ENCODE measurements around the gene CBFA2T3.

Gene CBFA2T3

DNA sequence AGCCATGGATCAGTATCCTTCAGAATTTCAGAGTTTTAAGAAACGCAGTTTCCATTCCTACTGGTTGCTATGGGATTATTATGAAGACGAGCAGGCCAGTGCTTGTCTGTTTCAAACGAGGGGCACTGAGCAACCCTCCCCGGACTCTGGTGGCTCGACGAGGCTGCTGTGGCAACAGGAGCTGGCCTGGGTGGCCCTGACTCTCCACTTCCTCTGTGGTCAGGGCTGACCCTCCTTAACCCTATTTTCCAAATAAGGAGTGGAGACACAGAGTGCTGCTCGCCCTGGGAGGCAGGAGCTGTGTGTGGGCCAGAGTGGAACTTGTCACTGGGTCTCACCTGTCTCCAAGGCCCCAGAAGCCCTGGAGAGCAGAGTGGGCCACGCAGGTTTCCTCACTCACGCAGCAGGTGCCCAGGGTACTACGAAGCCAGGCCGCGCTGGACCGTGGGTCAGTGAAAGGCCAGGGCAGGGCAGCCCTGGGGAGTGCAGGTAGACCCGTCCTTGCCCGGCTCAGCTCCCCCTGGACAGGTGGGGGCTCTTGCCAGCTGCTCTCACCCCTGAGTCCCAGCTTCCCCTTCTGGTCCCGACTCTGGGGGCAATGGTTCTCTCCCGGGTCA lies 123.6 kb downstream of the CBFA2T3 start:
- no peak for DNase-seq

DNA sequence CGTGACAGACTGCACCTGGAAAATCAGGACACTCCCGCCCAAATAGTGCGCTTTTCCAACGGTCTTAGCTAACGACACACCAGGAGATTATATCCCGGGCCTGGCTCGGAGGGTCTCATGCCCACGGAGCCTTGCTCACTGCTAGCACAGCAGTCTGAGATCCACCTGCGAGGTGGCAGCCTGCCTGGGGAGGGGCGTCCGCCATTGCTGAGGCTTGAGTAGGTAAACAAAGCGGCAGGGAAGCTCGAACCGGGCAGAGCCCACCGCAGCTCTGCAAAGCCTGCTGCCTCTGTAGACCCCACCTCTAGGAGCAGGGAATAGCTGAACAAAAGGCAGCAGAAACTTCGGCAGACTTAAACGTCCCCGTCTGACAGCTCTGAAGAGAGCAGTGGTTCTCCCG lies 125.4 kb downstream of the CBFA2T3 start:
- DNase-seq: no peak

DNA sequence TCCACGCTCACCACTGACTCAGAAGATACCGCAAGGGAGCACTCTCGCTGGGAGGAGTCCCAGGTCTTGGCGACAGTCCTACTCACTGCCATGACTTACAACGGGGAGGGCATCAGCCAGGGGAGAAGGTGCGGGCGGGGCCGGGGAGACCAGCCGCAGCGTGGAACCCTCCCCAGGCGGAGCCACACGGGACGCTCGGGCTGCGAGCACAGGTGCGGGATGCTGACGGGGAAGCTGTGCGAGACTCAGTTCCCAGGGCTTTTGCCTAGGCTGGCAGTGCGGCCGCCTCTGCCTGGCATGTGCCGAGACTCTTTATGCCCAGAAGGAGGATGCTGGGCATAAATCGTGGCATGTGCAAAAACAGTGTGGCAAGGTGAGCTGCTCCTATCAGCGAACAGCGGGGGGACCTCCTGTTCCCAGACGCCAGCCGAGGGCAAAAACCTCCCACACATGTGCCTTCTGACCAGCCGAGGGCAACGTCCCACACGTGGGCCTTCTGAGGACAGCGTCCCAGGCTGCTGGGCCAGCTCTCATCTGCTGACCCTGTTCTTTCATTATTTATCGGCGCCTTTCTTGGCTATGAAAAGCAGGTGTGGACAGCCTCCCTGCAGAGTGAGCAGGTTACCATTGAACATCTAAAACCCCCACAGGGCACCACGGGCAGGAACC lies 126.3 kb downstream of the CBFA2T3 start:
- DNase-seq: no peak

DNA sequence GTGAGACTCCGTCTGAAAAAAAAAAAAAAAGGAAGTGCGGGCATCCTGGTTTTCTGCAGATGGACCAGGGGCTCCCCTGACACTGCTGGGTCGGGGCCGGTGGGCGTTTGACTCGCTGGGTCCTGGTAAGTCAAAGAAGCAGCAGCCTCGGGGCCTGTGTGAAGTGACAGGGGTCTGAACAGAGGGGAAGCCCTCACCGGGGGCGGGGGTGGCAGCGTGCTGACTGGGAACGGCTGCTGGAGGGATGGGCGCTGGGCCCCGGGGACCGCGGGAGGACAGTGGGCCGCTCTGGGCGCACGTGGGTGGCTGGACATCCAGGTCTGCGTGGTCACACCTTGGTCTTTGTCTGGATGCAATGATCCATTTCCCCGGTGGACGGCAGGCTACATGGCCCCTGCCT lies 128.4 kb downstream of the CBFA2T3 start:
- DNase-seq: no peak

DNA sequence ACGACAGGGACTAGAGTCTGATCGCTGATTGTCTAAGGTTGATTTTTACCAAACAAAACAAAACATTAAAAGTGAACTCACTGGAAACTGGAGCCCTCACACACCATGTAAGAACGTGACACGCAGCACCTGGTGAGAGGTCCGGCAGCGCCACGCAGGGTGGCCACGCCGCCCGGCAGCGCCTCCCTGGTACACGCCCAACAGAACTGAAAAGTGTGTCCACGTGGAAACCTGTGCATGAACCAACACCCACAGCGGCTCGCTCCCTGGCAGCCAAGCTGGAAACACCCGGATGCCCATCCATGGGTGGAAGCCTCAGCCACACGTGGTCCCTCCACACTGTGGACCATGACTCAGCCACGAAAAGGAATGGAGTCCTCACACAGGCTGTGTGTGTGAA lies 129.4 kb downstream of the CBFA2T3 start:
- no peak for DNase-seq

DNA sequence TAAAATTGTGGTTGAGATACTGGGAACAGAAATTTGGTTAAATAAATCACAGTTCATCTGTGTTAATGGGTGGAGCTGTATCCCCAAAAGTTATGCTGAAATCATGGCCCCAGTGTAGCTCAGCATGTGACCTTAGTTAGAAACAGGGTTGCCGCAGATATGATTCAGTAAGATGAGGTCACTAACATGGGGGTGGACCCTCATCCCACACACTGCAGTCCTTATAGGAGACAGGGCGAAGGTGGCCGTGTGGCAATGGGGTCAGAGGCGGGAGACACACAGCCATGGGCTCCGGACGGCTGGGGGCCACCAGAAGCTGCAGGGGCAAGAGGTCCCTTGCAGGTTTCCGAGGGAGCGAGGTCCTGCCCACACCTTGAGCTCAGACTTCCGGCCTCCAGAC lies 130.9 kb downstream of the CBFA2T3 start:
- no peak for DNase-seq

DNA sequence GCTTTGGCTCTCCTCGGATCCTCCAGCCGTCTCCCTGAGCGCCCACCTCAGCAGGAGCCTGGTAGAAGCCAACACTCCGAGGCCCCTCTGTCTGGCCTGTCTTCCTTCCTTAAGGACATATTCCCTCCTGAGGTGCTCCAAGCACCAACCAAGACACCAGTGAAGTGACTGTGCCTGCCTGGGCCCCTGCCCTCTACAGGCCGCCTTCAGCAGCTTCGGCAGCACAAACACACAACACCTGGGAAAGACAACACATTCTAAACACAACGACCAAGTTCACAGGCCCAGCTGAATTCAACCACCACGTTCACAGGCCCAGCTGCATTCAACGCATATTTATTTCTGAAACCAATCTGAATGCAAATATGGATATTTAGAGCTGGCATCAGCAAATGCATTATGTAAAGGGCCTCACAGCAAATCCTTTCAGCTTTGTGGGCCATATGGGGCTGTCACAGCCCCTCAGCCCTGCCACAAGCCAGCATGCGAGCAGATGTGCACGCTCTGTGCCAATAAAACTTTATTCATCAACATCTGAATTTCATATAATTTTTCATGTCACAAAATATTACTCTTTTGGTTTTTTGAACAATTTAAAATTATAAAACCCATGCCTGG lies 132.5 kb downstream of the CBFA2T3 start:
- no peak for DNase-seq

DNA sequence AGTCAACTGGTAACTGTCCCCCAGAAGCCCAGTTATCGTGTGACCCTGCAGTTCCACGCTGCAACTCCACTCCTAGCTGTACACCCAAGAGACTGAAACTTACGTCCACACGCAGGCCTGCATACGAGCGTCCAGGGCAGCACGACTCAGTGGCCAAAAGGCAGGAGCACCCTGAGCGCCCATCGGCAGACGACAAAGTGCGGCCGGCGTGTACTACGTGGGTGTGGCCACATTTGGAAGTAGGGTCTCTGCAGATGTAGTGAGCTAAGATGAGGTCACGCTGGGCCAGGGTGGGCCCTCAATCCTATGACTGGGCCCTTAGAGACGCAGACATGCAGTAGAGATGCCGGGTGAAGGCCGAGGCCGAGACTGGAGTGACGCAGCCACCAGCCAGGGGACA lies 133.8 kb downstream of the CBFA2T3 start:
- no peak for DNase-seq

DNA sequence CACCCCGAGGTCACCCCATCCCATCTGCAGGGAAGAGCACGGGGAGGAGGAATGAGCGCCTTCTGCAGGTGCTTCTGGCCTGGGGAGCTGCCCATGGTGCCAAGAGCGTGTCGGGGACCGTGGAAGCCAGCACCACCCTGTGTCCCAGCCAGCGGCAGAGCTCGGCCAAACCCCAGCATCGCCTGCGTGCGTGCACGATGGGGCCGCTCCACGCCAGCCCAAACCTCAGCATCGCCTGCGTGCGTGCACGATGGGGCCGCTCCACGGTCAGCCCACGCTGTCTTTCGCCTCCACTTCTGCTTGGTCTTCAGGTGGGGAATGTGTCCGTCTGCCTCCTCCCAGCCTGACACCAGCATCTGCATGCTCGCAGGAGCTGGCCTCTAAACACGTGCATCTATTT lies 134.2 kb downstream of the CBFA2T3 start:
- DNase-seq: no peak

DNA sequence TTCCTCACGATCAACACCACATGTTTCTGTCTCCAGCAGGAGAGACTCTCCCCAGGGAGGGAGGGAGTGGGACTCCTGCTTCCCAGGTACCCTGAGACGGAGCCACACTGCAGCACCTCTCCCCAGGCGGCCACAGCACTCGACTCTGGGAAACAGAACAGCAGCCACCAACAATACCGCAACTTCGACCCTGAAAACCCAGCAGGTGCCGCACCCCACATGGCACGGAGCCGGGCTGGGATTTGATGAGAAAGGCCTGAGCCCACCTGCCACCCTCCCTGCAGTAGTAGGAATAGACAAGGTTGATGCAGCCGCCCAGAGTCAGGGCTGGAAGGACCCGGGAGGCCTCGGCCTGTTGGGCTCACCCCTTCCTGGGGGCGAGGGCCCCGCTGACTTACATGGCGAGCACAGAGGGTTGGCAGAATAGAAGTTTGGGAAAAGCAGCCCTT lies 134.7 kb downstream of the CBFA2T3 start:
- no peak for DNase-seq

DNA sequence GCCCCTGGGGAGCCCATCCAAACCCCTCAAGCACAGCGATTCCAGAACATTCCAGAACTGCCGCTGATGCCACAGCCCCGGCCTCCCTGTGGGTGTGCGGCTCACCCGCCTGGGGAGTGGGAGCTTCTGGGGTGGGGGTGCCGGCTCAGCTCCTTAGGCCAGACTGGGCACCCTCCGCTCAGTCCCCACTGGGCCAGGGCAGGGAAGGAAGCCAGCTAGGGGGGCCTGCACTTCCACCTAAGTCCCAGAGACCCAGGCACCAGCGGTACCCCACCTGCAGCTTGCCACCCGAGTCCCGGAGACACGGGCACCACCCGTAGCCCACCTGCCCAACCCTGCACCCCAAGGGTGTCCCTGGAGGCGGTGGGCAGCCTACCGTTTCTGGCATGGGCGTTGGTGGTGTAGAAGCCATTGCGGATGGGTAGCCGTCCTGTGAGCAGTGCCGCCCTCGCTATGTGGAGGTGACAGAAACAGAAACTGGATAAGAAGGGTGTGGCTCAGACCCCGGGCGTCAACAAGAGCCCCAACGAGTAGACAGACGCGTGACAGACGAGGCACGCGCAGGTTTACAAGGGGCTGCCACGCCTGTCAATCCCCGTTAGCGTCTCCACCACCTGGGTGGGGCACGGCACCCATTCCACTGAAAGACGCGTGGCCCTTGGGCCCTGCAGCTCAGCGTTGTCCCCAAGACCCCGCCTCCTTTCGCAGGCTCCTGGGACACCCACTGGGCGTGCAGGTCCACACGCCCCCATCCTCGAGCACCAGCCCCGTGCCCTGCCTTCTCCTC lies 135.3 kb downstream of the CBFA2T3 start:
- DNase-seq: no peak

DNA sequence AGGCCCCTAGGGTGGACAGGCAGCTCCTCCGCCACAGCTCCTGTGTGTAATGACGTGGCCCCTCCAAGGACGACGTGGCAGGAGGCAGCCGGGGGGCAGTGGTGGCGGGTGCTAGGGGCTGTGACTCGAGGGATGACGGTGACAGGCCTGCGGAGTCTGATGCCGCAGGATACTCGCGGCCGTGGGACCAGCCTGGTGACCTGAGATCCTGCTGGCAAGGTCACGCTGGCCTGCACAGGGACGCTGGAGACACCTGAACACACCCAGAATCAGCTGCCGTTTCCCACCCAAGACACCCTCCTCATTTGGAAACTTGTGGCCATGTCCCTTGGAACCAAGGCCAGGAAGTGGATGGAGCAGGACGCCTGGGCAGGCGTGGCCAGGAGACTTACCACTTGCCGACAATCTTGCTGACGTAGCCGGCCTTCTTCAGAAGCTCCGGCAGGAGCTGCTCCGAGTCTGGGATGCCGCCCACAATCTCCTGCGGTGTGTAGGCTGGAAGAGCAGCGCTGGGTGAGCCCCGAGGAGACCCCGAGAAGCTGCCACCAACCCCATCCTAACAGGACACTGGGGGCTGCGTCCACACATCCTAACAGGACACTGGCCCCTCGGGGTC lies 136.3 kb downstream of the CBFA2T3 start:
- no peak for DNase-seq

DNA sequence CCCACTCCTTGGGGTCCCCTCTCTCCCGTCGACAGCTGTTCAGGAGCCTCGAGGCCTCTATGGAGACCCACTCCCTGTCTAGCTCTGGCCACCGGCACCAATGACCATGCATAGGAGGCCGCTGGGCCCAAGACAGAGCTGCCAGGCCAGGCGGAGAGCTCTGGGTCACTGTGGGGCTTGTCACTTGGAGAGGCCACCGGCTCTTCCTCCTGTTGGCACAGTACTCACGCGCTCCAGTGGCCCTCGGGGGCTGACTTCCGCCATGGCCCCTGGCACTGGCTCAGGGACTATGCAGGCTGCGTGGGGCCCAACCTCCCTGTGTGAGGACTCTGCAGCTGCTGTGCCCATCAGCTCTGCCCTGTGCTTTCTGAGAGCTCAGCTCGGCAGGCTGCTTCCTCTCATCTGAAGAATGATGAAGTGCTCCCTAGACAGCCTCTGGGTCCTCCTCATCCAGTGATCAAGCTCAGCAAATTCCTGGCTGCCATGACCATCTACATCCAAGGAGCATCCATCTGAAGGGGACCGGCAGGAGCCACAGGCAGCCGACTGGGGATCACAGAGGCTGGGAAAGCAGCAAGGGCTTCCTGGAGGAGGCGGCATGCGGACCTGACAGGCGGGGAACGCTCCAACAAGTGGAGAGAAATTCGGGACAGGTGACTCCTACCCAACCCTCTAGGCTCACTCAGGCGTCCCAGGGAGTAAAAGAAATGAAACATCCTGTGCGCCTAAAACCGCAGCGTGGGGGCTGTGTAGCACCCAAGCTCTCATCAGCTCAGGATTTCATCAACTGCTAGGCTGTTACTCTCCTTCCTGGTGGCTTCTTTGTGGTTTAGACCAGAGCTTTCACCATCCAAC lies 137.0 kb downstream of the CBFA2T3 start:
- no peak for DNase-seq

DNA sequence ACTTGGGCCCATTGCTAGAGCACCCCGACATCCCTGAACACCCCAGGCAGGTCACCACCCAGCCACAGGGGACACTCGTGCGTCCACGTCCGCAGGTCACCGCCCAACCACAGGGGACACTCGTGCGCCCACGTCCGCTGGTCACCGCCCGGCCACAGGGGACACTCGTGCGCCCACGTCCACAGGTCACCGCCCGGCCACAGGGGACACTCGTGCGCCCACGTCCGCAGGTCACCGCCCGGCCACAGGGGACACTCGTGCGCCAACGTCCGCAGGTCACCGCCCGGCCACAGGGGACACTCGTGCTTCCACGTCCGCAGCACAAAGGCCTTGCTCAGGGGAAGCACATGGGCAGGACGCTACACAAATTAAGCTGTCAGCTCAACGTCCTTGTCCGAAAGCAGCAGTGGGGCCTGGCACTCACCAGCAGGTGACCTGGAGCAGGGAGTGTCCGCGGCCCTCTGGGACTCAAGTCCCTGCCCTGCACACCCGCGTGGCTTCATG lies 137.9 kb downstream of the CBFA2T3 start:
- DNase-seq: no peak

DNA sequence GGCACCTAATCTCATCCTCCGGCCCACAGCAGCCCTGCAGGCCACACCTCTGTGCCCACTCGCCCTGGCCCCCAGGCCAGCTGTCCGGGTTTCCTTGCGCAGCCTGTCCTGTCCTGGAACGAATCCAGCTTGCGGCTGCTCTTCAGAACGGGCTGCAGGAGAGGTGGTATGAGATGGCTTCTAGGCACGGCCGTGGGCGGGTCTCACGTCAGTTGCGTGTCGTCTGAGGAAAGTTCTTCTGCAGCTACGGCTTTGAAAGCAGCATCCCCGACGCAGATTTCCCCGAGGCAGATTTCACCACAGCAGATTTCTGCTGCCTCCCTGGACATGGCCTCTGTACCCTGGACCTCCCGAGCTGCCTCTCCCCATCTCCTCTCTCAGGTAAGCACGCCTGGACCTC lies 138.4 kb downstream of the CBFA2T3 start:
- DNase-seq: no peak

DNA sequence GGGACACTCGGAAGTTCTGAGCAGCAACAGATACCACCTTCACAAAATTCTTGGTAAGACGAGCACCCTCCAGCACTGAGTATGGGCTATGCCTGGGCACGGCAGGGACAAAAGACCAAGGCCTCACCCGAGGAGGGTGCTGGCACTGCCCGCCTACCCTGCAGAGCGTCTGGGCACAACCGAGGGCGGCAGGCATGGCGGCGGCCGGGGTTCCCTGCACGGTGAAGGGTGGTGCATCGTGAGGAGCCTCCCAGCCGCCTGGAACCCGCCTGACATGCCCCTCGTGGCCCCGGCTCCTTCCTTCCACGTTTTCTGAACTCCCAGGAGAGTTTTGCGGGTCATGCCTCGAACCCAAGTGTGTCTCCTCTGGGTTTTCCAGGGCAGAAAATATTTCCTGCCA lies 139.2 kb downstream of the CBFA2T3 start:
- DNase-seq: no peak

DNA sequence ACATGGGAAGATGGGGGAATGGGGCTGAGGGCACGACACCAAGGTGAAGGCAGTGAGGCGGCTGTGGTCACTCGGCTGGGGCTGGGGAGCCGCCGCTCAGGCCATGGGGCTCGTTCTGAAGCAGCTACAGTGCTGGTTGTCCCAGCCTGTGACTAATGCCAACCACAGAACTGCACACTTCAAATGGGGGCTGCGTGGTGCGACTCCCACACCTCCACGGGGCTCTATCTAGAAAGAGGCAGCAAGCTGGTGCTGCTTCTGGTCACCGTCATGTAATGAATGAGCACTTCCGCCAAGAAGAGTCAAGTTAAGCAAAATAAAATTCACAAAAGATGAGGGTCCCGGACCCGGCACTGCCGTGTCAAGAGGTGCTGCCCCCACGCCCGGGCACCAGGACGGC lies 140.2 kb downstream of the CBFA2T3 start:
- DNase-seq: no peak

DNA sequence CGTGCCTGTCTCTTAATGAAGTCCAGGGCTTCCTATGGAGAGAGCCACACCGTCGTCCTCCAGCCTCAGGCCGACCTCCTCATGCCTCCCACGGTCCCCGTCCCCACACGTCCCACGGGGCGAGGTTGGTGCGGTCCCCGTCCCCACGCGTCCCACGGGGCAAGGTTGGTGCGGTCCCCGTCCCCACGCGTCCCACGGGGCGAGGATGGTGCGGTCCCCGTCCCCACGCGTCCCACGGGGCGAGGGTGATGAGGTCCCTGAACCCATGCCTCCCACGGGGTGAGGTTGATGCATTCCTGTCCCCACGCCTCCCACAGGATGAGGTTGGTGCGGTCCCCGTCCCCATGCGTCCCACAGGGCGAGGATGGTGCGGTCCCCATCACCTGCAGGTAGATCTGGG lies 141.2 kb downstream of the CBFA2T3 start:
- no peak for DNase-seq

DNA sequence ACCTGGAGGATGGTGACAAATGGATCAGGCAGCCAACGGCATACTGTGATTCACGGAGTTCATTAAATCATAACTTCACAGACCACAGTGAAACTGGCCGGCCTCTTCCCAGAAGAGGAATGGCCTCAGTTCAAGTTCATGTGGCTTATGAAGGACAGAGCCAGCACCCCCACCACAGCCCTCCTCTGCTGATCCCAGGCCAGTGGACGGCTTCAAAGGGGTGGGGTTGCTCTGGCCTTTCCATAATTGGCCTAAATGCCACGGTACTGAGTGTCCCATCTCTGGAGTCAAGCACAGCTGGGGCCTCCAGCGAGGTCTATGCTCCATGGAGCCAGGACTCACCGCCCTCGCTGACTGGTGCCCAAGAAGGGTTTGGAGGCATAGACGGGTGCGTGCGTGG lies 141.6 kb downstream of the CBFA2T3 start:
- no peak for DNase-seq

DNA sequence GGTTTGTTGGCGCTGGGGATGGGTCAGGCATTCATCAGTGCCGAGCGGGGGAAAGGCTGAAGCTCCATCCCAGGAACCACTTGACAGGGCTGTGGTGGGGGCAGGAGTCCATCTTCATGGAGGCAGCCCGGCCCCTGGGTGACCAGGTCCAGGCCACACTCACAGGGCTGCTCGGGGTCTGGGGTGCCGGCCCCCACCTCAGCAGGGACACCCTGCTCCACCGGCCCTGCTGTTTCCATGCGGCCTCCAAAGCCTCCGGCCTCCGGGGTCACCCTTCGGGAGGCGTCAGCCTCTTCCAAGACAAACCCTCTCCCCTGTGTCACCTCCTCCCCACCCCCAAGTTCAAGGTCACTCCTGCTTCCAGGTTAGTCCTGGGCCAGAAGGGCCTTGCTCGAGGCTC lies 142.3 kb downstream of the CBFA2T3 start:
- DNase-seq: no peak

DNA sequence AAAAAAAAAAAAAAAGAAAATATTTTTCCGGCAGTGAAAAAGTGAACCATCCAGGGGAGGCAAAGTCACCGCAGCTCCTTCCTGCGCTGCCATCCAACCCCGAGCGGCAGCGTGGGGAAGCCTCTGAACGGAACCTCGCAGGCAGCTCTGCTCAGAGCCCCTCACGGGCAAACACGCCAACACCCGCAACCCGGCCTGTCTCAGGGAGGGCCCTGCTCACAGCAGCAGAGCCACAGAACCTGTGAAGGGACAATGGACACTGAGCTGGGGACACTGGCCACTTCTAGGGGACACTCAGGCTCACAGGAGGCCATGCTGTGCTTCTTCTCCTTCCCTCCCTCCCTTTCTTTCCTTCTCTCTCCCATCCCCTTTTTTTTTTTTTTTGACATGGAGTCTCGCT lies 143.9 kb downstream of the CBFA2T3 start:
- DNase-seq: no peak

DNA sequence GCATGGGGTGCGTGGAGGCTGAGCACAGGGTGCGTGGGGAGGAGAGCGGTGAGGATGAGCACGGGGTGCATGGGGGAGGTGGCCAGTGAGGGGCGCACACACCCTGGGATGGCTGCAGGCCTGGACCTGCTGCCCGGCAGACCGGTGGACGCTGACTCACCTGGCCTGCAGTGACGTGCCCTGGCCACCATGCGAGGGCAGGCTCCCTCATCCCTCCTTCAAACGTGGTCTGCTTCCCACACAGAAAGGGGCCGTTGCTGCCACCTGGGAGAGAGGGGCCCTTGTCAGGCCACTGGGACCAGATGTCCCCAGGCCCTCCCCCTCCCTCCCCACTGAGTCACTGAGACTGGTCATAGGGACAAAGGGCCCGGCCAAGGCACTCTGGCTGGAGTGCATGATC lies 145.2 kb downstream of the CBFA2T3 start:
- DNase-seq: no peak
